C1 segment of cervical spinal cord (tissue), 14 donors: ENCODE results near the gene RPRD2.

Experiments
- DNase-seq, 14 donors: peaks; one replicate each; lab custom pipeline; 2025; lab: John Stamatoyannopoulos, UW

The RPRD2 gene

DNA sequence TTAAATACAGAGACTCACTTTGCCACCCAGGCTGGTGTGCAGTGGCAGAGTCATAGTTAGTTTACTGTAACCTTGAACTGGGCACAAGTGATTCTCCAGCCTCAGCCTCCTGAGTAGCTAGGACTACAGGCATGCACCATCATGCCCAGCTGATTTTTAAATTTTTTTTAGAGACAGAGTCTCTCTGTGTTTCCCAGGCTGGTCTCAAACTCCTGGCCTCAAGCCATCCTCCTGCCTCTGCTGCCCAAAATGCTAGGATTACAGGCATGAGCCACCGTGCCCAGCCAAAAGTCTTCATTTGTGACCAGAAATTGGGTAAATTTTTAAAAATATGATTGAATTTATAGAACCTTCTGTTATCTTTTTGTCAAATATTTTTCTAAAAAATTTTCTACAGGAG is 105.3 kb downstream of the RPRD2 start:
- peak in 3 of 14 donors; percentile 0 to 4 (median 1) for DNase-seq

DNA sequence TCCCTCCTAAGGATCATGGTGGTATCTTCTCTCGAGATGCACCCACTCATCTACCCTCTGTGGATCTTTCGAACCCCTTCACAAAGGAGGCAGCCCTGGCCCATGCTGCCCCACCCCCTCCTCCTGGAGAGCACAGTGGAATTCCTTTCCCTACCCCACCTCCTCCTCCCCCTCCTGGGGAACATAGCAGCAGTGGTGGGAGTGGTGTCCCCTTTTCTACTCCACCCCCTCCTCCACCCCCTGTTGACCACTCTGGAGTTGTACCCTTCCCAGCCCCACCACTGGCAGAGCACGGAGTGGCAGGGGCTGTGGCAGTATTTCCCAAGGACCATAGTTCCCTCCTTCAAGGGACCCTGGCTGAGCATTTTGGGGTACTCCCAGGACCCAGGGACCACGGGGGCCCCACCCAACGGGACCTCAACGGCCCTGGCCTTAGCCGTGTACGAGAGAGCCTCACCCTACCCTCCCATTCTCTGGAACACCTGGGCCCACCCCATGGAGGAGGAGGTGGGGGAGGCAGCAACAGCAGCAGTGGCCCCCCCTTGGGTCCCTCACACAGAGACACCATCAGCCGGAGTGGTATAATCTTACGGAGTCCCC is 108.8 kb downstream of the RPRD2 start:
- DNase-seq: no peak

DNA sequence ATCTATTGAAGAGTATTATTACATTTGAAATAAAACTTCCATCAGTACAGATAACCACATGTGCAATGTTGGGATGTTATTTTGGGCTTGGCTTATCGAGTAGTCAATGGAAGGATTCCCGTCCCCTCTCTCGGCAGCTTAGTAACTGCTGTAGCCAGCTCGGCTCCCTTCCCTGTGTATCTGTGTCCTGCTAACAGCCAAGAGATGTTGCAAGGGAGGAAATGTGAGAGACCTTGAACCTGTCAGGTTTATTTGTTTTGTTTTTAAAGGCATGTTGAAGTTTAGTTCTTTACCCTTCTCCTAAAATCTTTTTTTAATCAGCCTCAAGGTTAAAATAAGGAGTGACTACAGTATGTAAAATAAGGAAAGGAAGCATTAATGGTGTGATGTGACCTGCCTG is 109.7 kb downstream of the RPRD2 start:
- peak in 1 of 14 donors; percentile 7 for DNase-seq

GRCh38 chr1:150474869-150475268 is 110.9 kb downstream of the RPRD2 start:
- no peak for DNase-seq

GRCh38 chr1:150476754-150477153 is 112.8 kb downstream of the RPRD2 start:
- DNase-seq: no peak

DNA sequence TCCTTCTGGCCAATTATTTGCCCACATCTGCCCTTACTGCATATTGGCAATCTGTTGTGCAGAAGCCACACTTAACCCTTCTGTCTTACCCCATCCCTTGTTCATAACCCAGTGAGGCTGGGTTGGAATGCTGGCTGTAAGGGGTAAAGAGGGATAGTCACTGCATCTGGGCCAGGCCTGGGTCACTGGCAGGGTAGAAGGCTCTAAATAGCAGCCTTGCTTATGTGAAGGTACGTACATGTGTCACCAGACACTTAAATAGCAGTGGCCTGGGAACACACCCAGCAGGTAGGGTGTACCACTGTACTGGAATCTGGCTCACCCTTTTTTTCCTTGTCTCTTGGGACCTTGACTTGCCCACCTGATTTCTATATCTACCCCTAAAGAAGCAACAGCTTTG is 113.4 kb downstream of the RPRD2 start:
- no peak for DNase-seq

DNA sequence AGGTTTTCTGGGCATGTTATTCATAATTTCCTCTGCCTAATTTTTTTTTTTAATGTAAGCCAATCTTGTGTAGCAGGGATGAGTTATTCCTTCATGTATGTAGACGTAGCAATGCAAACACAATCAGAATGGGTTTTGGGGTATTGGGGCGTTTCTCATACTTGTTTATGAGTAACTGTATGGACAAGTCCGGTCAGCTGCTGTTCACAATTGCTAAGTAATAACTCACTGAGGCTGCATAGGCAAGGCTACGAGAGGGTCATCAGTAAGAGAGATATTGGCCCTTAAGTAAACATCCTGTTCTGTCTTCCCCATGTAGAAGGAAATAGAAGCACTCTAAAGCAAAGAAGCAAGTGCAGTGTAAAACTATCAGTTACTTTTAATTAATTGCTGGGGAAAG is 113.8 kb downstream of the RPRD2 start:
- no peak for DNase-seq

DNA sequence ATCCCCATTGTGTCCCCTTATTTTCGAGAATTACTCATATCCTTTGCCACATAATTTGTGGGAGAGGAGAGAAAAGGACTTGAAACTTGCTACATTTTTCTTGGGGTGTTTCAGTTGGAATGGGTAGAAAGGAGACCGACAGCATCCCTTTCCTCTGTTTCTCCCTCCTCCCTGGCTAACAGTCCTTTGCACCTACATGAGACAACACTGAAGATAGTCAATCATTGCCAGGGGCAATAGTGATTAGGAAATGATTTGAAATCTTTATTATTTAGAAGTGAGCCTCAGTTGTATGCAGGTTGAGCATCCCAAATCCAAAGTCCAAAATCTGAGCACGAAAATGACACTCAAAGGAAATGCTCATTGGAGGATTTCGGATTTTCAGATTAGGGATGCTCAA is 115.4 kb downstream of the RPRD2 start:
- DNase-seq: no peak

- DNase-seq: no peak
Observed at GRCh38 chr1:150479927-150480352, 116.0 kb downstream of the RPRD2 start.

GRCh38 chr1:150484431-150484830 is 120.5 kb downstream of the RPRD2 start:
- DNase-seq: no peak

DNA sequence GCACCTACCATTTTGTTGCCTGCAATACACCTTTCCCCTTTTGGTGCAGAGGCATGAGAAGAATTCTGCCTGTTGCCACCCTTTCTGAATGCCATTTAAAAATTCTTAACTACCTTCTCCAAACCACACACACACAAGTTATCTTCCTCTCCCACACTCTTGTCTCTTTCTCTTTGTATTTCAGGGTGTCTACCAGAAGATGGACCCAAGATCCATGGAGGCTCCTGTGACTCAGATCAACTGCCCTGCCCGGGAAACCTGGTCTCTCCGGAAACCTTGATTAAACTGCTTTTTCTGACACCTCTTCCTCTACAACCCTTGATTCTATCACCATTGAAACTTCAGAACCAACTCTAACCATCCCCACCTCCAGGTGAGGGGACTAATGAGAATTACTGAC is 120.9 kb downstream of the RPRD2 start:
- DNase-seq: no peak

- DNase-seq: peak; percentile 38 to 96 (median 86)
Observed at GRCh38 chr1:150486966-150487762, 123.2 kb downstream of the RPRD2 start, which contains the start of gene TARS2. Gene TARS2, plus strand, starts transcription at chr1:150487419. Its CDS starts 32 bp downstream, at chr1:150487451.

DNA sequence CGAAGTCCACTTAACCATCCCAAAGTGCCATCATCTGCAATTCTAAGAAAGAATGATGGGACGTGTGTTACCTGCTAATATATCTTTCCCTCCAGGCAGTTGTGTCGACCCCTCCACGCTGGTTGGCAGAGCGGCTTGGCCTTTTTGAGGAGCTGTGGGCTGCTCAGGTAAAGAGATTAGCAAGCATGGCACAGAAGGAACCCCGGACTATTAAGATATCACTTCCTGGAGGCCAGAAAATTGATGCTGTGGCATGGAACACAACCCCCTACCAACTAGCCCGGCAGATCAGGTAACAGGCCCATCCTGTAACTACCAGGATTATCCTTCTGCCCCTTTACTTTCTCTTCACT is 123.8 kb downstream of the RPRD2 start:
- DNase-seq: peak in 1 of 14 donors; percentile 36

- DNase-seq: no peak
Observed at GRCh38 chr1:150493175-150493574, 129.2 kb downstream of the RPRD2 start.

DNA sequence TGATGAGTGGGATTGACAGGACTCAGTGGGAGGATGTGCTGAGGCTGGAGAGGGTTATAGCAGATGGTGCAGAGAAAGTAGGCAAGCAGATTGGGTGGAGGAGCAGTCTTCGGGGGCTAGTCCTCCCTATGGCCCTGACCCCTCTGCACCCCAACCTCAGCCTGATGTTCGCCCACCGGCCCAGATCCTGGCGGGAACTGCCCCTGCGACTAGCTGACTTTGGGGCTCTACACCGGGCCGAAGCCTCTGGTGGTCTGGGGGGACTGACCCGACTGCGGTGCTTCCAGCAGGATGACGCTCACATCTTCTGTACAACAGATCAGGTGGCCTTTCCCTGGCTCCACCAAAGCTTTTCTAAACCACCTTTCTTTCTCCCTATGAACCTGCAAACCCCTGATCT is 134.4 kb downstream of the RPRD2 start:
- no peak for DNase-seq

- DNase-seq: no peak
Observed at GRCh38 chr1:150505431-150505830, 141.5 kb downstream of the RPRD2 start.

DNA sequence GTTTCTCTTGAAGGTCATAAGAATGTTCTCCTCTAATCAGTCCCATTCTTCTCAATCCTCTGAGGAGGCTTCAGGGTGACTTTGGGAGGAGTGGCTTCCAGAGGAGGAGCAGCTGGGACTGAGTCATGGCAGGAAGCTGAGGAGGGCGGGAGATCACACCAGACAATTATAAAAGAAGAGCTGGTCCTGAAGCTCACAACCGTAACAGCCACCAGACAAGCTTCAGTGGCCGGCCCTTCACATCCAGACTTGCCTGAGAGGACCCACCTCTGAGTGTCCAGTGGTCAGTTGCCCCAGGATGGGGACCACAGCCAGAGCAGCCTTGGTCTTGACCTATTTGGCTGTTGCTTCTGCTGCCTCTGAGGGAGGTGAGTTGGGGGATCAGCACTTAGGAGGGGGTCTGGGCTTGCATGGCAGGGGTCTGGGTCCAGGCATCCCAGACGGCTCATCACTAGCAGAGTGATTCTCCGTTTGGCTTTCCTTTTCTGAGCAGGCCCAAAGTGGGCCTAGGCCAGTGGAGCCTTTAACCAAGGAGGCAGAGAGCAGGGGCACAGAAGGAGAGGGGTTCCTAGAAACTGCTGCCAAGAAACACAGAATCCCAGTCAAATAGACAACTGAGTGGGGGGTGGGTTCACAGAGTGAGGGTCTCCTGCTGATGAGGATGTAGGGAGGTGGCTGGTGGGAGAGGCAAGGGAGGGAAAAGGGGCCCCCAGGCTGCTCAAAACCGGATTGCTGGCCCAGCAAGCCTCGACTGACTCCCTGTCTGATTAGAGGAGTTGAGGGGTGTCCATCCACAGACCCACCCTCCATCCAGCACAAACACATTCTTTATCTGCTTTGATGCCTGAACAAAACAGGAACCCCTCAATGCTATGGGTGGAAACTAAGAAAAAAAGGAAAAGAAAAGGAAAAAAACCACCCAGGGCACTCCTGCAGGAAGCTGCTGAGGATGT is 144.2 kb downstream of the RPRD2 start, which contains the start of gene ECM1:
ECM1 (plus strand) TSS at position 198 of the 953 bp plus-strand sequence; CDS start at position 299, 101 bp downstream.
- no peak for DNase-seq

DNA sequence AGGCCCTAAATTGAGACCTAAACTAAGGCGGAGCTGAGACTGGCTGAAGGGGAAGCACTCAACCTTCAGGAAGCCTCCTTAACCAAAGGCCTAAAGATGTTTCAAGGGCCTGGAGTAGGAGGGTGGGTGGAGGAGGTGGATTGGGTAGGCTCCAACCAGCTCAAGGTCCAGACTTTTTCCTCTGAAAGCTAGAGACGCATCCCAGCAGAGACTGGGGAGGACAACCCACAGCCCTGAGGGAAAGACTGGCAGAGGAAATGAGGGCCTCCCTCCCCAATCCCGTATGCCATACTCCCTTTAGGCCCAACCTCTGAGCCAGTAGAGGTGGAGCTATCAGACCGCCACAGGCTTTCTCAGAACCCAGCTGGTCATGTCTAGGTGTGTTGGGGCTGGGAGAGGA is 145.0 kb downstream of the RPRD2 start:
- no peak for DNase-seq

DNA sequence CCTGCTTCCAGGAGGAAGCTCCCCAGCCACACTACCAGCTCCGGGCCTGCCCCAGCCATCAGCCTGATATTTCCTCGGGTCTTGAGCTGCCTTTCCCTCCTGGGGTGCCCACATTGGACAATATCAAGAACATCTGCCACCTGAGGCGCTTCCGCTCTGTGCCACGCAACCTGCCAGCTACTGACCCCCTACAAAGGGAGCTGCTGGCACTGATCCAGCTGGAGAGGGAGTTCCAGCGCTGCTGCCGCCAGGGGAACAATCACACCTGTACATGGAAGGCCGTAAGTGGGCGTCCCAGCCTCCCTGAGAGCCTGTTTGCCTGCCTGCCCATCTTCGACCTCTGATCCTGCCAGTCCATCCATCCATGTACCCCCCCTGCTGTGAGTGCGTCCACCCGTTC is 147.6 kb downstream of the RPRD2 start:
- no peak for DNase-seq

DNA sequence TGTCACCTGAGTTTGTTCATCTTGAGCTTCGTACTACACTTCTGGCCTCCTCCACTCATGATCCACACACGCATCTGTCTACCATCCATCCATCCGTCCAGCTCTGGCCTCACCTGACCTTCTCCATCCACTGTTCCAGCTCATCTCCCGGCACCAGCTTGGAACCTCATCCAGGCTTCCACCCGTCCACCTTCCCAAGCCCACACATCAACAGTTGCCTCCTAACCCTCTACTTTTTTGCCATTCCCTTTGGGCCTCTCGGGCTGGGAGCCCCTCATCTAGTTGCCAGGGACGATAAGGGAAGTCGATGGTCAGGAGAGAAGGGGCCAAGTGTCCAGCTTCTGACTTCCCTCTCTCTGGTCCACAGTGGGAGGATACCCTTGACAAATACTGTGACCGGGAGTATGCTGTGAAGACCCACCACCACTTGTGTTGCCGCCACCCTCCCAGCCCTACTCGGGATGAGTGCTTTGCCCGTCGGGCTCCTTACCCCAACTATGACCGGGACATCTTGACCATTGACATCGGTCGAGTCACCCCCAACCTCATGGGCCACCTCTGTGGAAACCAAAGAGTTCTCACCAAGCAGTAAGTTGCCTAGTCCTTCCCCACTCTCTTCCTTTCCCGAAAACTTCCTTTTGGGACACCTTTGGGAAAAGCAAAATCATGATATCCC is 148.2 kb downstream of the RPRD2 start:
- no peak for DNase-seq

DNA sequence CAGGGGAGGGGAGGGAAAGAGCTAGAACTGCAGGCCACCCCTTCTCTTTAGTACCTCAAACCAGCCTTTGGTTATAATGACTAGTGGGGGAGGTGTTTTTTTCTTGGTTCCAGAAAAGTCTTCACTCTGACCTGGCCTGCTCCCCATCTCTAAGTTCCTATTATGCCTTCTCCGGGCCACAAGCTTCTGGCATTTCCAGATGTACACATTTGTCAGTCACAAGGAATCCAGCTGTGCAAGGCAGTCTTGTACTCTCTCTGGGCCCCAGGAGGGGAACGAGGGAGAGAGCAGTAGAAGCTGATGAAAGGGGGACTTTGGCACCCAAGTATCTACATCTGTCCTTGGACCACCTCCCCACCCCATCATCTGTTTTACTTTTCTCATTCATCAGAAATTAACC is 148.9 kb downstream of the RPRD2 start:
- DNase-seq: no peak
